NB4 (cell line): ENCODE data around the gene TP53BP1.

Experiments
- POLR2A ChIP-seq: IDR thresholded peaks from 2 replicates; pipeline ENCODE4 v1.6.1; 2011; ENCODE audit warnings: mild to moderate bottlenecking; ENCODE audit not compliant: insufficient read length; ENCODE audit errors: extremely low read depth
- TF ChIP-seq, protein P1 (sequence below): IDR thresholded peaks from one replicate; pipeline ENCODE4 v1.5.1; 2012; ENCODE audit warnings: low read depth, low read length

DNA sequence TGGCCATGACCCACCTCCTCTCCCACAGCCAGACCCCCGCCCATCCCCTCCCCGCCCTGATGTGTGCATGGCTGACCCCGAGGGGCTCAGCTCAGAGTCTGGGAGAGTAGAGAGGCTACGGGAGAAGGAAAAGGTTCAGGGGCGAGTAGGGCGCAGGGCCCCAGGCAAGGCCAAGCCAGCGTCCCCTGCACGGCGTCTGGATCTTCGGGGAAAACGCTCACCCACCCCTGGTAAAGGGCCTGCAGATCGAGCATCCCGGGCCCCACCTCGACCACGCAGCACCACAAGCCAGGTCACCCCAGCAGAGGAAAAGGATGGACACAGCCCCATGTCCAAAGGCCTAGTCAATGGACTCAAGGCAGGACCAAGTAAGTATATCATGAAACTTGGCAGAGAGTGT is 36.2 kb upstream of the TP53BP1 start:
- TF ChIP-seq, protein P1, sequence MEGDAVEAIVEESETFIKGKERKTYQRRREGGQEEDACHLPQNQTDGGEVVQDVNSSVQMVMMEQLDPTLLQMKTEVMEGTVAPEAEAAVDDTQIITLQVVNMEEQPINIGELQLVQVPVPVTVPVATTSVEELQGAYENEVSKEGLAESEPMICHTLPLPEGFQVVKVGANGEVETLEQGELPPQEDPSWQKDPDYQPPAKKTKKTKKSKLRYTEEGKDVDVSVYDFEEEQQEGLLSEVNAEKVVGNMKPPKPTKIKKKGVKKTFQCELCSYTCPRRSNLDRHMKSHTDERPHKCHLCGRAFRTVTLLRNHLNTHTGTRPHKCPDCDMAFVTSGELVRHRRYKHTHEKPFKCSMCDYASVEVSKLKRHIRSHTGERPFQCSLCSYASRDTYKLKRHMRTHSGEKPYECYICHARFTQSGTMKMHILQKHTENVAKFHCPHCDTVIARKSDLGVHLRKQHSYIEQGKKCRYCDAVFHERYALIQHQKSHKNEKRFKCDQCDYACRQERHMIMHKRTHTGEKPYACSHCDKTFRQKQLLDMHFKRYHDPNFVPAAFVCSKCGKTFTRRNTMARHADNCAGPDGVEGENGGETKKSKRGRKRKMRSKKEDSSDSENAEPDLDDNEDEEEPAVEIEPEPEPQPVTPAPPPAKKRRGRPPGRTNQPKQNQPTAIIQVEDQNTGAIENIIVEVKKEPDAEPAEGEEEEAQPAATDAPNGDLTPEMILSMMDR = no peak
- no peak for TF ChIP-seq POLR2A
